Stomach (tissue), 4 donors: ENCODE measurements around the gene SMIM36.
"Not testable (repeated sequence)": the region's sequence is repeated elsewhere in the genome, so short reads cannot be mapped to it uniquely, and the experiment has no call there.

Experiments
- POLR2A ChIP-seq, 4 donors: fragments of 450-650 bp; IDR thresholded peaks; one replicate each; pipeline ENCODE4 v1.6.1; 2016; ENCODE audit warnings: antibody characterized with exemption in 4 of 4, control low read depth in 2 of 4, mild to moderate bottlenecking in 1 of 4, moderate library complexity in 1 of 4
- POLR2AphosphoS5 ChIP-seq, 3 donors: sonication (generic); formaldehyde crosslinking; IDR thresholded peaks; one replicate each; pipeline ENCODE4 v1.6.1; 2016; ENCODE audit warnings: antibody characterized with exemption in 3 of 3
- TF ChIP-seq, protein P1 (sequence below), 7 experiments: fragments of 450-650 bp in 4 of 7; fragments of 200-600 bp in 3 of 7; sonication (generic) in 3 of 7; IDR thresholded peaks; one replicate each; pipeline ENCODE4 v1.5.1; 2016 to 2019; ENCODE audit warnings: antibody characterized with exemption in 7 of 7, control low read depth in 2 of 7, mild to moderate bottlenecking in 1 of 7

DNA sequence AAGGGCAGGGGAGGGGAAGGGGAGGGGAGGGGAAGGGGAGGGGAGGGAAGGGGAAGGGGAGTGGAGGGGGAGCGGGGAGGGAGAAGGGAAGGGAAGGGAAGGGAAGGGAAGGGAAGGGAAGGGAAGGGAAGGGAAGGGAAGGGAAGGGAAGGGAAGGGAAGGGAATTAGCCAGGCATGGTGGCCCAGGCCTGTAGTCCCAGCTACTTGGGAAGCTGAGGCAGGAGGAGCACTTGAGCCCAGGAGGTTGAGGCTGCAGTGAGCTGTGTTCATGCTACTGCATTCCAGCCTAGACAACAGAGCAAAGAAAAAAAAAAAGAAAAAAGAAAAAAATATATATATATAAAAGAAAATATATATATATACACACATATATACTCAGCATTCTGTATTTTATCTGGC is 79.3 kb downstream of the SMIM36 start:
- not testable (repeated sequence) for TF ChIP-seq POLR2A, POLR2AphosphoS5 (IDR thresholded peaks at IDR 0.05)
- TF ChIP-seq, protein P1, sequence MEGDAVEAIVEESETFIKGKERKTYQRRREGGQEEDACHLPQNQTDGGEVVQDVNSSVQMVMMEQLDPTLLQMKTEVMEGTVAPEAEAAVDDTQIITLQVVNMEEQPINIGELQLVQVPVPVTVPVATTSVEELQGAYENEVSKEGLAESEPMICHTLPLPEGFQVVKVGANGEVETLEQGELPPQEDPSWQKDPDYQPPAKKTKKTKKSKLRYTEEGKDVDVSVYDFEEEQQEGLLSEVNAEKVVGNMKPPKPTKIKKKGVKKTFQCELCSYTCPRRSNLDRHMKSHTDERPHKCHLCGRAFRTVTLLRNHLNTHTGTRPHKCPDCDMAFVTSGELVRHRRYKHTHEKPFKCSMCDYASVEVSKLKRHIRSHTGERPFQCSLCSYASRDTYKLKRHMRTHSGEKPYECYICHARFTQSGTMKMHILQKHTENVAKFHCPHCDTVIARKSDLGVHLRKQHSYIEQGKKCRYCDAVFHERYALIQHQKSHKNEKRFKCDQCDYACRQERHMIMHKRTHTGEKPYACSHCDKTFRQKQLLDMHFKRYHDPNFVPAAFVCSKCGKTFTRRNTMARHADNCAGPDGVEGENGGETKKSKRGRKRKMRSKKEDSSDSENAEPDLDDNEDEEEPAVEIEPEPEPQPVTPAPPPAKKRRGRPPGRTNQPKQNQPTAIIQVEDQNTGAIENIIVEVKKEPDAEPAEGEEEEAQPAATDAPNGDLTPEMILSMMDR (IDR thresholded peaks at IDR 0.05), result not testable (repeated sequence)
